SKM-1 treated with dmso at 0.1 percent for 144 hours (cell line): ENCODE data around the gene ZNF460.

Experiments
- DNase-seq: peaks from one replicate; lab custom pipeline; 2025; ENCODE audit not compliant: unreplicated experiment; lab: John Stamatoyannopoulos, UW

ZNF460 gene

GRCh38 chr19:57338877-57339276 lies 58.6 kb downstream of the ZNF460 start:
- DNase-seq = no peak

GRCh38 chr19:57342582-57342981 lies 62.3 kb downstream of the ZNF460 start:
- no peak for DNase-seq
